Left lung (tissue), 14 donors: Measurements from ENCODE around the gene BSPRY. TPM values are rescaled to one million over a fixed set of nuclear protein-coding genes. Genes with fewer than 3 reads are reported as not detected.

Source experiments
- ATAC-seq: fragments of 200-7000 bp; cut with Tn5 transposase; one replicate; pipeline ENCODE4 v1.9.1; 2020; ENCODE audit warnings: moderate library complexity
- DNase-seq, 4 donors: peaks; one replicate each; pipeline ENCODE4 v3.0.0-alpha.2; 2013 to 2020
- H3K27ac ChIP-seq, 2 donors: fragments of 200-600 bp; sonication (generic) in 1 of 2; one replicate each; pipeline versions ENCODE4 v1.5.0 to v1.8.0; 2020 to 2021
- H3K27me3 ChIP-seq, 2 donors: fragments of 200-600 bp; sonication (generic) in 1 of 2; one replicate each; pipeline versions ENCODE4 v1.5.0 to v1.8.0; 2020 to 2021
- H3K36me3 ChIP-seq, 2 donors: fragments of 200-600 bp; sonication (generic) in 1 of 2; one replicate each; pipeline versions ENCODE4 v1.5.0 to v1.8.0; 2020 to 2021
- H3K4me1 ChIP-seq, 2 donors: fragments of 200-600 bp; one replicate each; pipeline ENCODE4 v1.8.0; 2021
- H3K4me3 ChIP-seq, 2 donors: fragments of 200-600 bp; sonication (generic) in 1 of 2; one replicate each; pipeline versions ENCODE4 v1.5.0 to v1.8.0; 2020 to 2021; ENCODE audit warnings: mild to moderate bottlenecking in 1 of 2
- H3K9me3 ChIP-seq, 2 donors: fragments of 200-600 bp; sonication (generic) in 1 of 2; one replicate each; pipeline versions ENCODE4 v1.5.0 to v1.8.0; 2020 to 2021
- CTCF ChIP-seq, 2 donors: fragments of 200-600 bp; sonication (generic) in 1 of 2; IDR thresholded peaks; one replicate each; pipeline versions ENCODE4 v1.5.0 to v1.8.0; 2021; ENCODE audit warnings: antibody characterized with exemption in 2 of 2
- intact Hi-C, 2 donors: fragments of 100-400 bp; cut with DNase I; formaldehyde crosslinking; loops; one replicate each; pipeline versions ENCODE4 v1.11.2 to v1.14.2; 2022
- long read RNA-seq, 12 donors: library from polyadenylated mRNA in 2 of 12; unstranded in 2 of 12; transcript quantifications; one replicate each; pipeline ENCODE4 v2.0.0 and lab custom pipeline, GENCODE V29; 2019 to 2026
- polyA plus RNA-seq, 6 donors: library from polyadenylated mRNA; unstranded; fragments of 120-200 nt; gene quantifications; one replicate each; pipeline ENCODE4 v1.2.1, GENCODE V29; 2013; ENCODE audit not compliant: insufficient read length in 6 of 6
- total RNA-seq, 2 donors: library from RNA; stranded (reverse); fragmentation: NEBNext Ultra II Directional; extraction: Animal tissue kit (Norgen Biotek cat#: 25700); gene quantifications; one replicate each; pipeline ENCODE4 v1.2.1, GENCODE V29; 2021
- donor health status: DM: no; HTN: yes; CAD: no.
- donor health status: DM: no; HTN: no; CAD: no.

Gene BSPRY
- 10 to 100 TPM; 11.2 to 17.9 TPM for total RNA-seq
- 1 to 10 TPM; 7.5 to 9.3 (median 7.9) TPM for polyA plus RNA-seq
- long read RNA-seq, donor 1, partial matches to known transcripts = 0 of 2 reads
- long read RNA-seq, donor 1, other reads (novel, unspliced or antisense) = 0 of 2 reads
- long read RNA-seq, donor 2, partial matches to known transcripts = 0 of 2 reads
- long read RNA-seq, donor 2, other reads (novel, unspliced or antisense) = 0 of 2 reads
- long read RNA-seq, donor 3, partial matches to known transcripts = 0 of 1 reads
- long read RNA-seq, donor 3, other reads (novel, unspliced or antisense) = 0 of 1 reads
- long read RNA-seq, donor 4, partial matches to known transcripts = 1 of 4 reads
- long read RNA-seq, donor 4, other reads (novel, unspliced or antisense) = 0 of 4 reads
- long read RNA-seq, donor 5, partial matches to known transcripts = 0 of 4 reads
- long read RNA-seq, donor 5, other reads (novel, unspliced or antisense) = 0 of 4 reads
- long read RNA-seq, donor 6, partial matches to known transcripts = 0 of 1 reads
- long read RNA-seq, donor 6, other reads (novel, unspliced or antisense) = 0 of 1 reads
- long read RNA-seq, donor 7 = 0 reads
- long read RNA-seq, donor 8, partial matches to known transcripts = 0 of 2 reads
- long read RNA-seq, donor 8, other reads (novel, unspliced or antisense) = 0 of 2 reads
- long read RNA-seq, donor 9 = 0 reads
- long read RNA-seq, donor 10, transcript BSPRY-201 (6 exons, 2,339 nt) = major isoform, 8 of 14 reads
- long read RNA-seq, donor 10, partial matches to known transcripts = 5 of 14 reads
- long read RNA-seq, donor 10, other reads (novel, unspliced or antisense) = 1 of 14 reads
- long read RNA-seq, donor 11 = 0 reads
- long read RNA-seq, donor 12, partial matches to known transcripts = 0 of 2 reads
- long read RNA-seq, donor 12, other reads (novel, unspliced or antisense) = 0 of 2 reads

GRCh38 chr9:113349445-113350094, at the start of gene BSPRY:
Gene BSPRY, plus strand, starts transcription at chr9:113349541. Its CDS starts 39 bp downstream, at chr9:113349580.
- peak within 1 kb of the TSS; percentile 42 to 53 for H3K4me3 ChIP-seq
- intact Hi-C loops = no loop called here

GRCh38 chr9:113299800-113300292, 49.5 kb upstream of the BSPRY start:
- no peak for TF ChIP-seq CTCF (IDR thresholded peaks at IDR 0.05)
- Histone ChIP-seq H3K27ac (no peak overlapping the region), H3K27me3 (no peaks in the 10 kb centered on the region), H3K9me3 (no peaks in the 10 kb centered on the region), H3K4me1 (peaks cover 0 to 7% of the 10 kb centered on the region in 2 donors), H3K4me3 (no peak overlapping the region), H3K36me3 (no peaks in the 10 kb centered on the region)
- peak; percentile 45 for ATAC-seq
- intact Hi-C loops = no loop called here
- peak in 1 of 4 donors; percentile 41 for DNase-seq

More at GRCh38 chr9:113349445-113350094, at the start of gene BSPRY:
- H3K27ac ChIP-seq = peak within 1 kb of the TSS; percentile 19 to 23
- H3K9me3 ChIP-seq = no peaks in the 10 kb centered on the region
- TF ChIP-seq CTCF (IDR thresholded peaks at IDR 0.05) = no peak
- DNase-seq (peak in 2 of 4 donors; percentile 40 to 81), ATAC-seq (peak; percentile 91)
- peaks cover 6 to 24% of the 10 kb centered on the region in 2 donors for H3K4me1 ChIP-seq
- H3K27me3 ChIP-seq = peaks cover 12 to 34% of the 10 kb centered on the region in 2 donors
- H3K36me3 ChIP-seq = no peaks in the 10 kb centered on the region

DNA sequence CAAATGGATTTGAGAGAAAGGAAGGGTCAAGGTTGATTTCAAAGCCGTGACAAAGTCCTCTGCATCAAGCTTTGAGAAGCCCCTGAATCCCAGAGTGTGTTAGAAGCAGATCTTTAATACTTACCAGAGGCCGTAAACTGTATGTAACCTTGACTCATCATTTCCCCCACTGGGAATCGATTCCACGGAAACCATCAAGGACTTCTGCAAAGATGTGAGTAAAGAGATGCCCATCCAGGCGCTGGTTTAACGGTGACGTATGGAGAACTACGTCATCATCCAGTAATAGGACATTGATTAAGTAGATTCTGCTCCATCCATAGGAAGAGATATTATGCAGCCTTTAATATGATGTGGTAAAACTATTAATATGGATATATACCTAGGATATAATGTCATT, 47.8 kb upstream of the BSPRY start:
- Histone ChIP-seq H3K36me3 (no peaks in the 10 kb centered on the region), H3K27me3 (no peaks in the 10 kb centered on the region), H3K4me1 (peaks cover 0 to 7% of the 10 kb centered on the region in 2 donors), H3K9me3 (no peaks in the 10 kb centered on the region), H3K27ac (no peak overlapping the region), H3K4me3 (no peak overlapping the region)
- no peak for TF ChIP-seq CTCF (IDR thresholded peaks at IDR 0.05)
- ATAC-seq (no peak), DNase-seq (no peak)
- intact Hi-C loops = no loop called here

DNA sequence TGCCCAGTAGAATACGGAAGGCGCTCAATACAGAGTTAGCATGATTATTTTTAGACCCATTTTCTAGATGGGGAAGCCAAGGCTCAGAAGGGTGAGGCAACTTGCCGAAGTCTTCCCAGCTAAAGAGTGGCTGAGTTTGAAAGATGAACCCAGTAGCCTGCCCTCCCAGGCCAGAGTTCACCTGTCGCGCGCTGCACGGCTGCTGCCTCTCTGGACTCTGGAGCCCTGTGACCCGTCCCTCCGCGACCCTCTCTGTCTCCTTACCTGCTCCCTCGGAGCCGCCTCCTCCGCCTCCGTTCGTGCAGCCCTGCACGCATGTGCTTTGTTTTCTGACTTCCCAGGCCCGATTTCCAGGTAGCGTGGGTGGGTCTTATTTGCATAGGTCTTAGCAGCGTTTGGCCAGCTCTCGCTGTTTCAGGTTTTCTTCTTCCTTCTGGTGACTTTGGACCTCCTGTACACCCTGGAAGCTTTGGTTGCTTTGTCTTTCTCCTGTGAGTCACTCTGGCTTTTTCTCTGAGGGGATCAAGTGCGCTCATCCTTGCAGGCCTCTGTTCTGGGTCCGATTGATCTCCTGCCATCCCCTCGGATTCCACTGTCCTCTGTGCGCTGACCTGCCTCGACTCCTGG, 46.4 kb upstream of the BSPRY start, which contains the start of gene RNF183:
TSS of gene RNF183 (minus strand) at position 585 of the 627 bp plus-strand sequence. CDS start 5,192 bp downstream, outside the sequence.
- TF ChIP-seq CTCF (IDR thresholded peaks at IDR 0.05) = no peak
- no peaks in the 10 kb centered on the region for H3K9me3 ChIP-seq
- no peak for ATAC-seq
- no peaks in the 10 kb centered on the region for H3K36me3 ChIP-seq
- DNase-seq = peak in 1 of 4 donors; percentile 63
- no peaks in the 10 kb centered on the region for H3K27me3 ChIP-seq
- H3K4me3 ChIP-seq = no peak within 1 kb of the TSS
- intact Hi-C loops = no loop called here
- no peak within 1 kb of the TSS for H3K27ac ChIP-seq
- H3K4me1 ChIP-seq = peaks cover 0 to 7% of the 10 kb centered on the region in 2 donors
